ENCODE measurements around the gene PARP15. TPM values are rescaled to one million over a fixed set of nuclear protein-coding genes. Genes with fewer than 3 reads are reported as not detected.

The PARP15 gene
- total RNA-seq, 1 donor from 2014 or later = 9.7 TPM

DNA sequence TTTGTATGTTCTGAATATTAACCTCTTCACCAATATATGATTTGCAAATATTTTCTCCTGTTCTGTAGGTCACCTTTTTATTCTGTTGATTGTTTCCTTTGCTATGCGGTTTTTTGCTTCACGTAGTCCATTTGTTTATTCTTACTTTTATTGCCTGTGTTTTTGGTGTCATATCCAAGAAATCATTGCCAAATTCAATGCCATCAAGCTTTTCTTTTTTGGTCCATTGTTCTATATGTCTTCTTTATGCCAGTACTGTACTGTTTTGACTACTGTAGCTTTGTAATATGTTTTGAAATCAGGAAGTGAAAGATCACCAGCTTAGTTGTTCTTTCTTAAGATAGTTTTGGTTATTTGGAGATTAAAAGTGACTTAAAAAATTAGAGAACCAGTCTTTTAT is 4.2 kb downstream of the PARP15 start:
- TF ChIP-seq, protein P1, sequence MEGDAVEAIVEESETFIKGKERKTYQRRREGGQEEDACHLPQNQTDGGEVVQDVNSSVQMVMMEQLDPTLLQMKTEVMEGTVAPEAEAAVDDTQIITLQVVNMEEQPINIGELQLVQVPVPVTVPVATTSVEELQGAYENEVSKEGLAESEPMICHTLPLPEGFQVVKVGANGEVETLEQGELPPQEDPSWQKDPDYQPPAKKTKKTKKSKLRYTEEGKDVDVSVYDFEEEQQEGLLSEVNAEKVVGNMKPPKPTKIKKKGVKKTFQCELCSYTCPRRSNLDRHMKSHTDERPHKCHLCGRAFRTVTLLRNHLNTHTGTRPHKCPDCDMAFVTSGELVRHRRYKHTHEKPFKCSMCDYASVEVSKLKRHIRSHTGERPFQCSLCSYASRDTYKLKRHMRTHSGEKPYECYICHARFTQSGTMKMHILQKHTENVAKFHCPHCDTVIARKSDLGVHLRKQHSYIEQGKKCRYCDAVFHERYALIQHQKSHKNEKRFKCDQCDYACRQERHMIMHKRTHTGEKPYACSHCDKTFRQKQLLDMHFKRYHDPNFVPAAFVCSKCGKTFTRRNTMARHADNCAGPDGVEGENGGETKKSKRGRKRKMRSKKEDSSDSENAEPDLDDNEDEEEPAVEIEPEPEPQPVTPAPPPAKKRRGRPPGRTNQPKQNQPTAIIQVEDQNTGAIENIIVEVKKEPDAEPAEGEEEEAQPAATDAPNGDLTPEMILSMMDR (IDR thresholded peaks at IDR 0.05) = no peak
- Histone ChIP-seq H3K27ac (no peak overlapping the region), H3K4me3 (no peak overlapping the region), H3K4me1 (no peaks in the 10 kb centered on the region), H3K36me3 (no peaks in the 10 kb centered on the region), H3K27me3 (no peaks in the 10 kb centered on the region), H3K9me3 (peaks cover 10% of the 10 kb centered on the region)
- intact Hi-C loops (cut with DNase I) = no loop called here
- DNase-seq = no peak
- no peak for ATAC-seq

DNA sequence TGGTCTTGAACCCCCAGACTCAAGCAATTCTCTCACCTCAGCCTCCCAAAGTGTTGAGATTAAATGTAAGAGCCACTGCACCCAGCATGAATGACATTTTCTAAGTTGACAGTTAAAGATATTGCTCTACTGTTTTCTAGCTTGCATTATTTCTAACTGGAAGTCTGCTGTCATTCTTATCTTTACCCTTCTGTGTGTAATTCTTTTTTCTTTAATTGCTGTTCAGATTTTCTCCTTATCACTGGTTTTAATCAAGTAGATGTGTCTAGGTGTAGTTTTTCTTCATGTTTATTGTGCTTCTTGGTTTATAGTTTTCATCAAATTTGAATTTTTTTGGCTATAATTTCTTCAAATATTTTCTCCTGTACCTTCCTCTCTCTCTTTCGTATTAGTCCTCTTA is 4.9 kb downstream of the PARP15 start:
- H3K4me3 ChIP-seq = no peak overlapping the region
- H3K36me3 ChIP-seq = no peaks in the 10 kb centered on the region
- intact Hi-C loops (cut with DNase I) = no loop called here
- ATAC-seq = no peak
- H3K4me1 ChIP-seq = no peaks in the 10 kb centered on the region
- no peak for DNase-seq
- TF ChIP-seq, protein P1 (IDR thresholded peaks at IDR 0.05) = no peak
- H3K27ac ChIP-seq = no peak overlapping the region
- peaks cover 10% of the 10 kb centered on the region for H3K9me3 ChIP-seq
- no peaks in the 10 kb centered on the region for H3K27me3 ChIP-seq

DNA sequence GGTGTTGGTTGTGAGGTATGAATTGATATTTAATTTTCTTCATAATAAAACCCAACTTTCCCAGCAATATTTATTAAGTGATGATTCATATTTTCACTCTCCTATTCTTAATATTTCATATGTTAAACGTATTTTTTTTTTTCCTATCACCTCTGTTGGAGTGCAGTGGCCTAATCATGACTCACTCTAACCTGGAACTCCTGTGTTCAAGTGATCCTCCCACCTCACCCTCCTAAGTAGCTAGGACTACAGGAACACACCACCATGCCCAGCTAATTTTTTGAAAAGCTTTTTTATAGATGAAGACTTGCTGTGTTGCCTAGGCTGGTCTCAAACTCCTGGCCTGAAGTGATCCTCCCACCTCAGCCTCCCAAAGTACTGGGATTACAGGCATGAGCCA is 8.6 kb downstream of the PARP15 start:
- Histone ChIP-seq H3K9me3 (peaks cover 10% of the 10 kb centered on the region), H3K4me3 (no peak overlapping the region), H3K27me3 (no peaks in the 10 kb centered on the region), H3K36me3 (no peaks in the 10 kb centered on the region), H3K4me1 (no peaks in the 10 kb centered on the region), H3K27ac (no peak overlapping the region)
- DNase-seq (no peak), ATAC-seq (no peak)
- TF ChIP-seq, protein P1 (IDR thresholded peaks at IDR 0.05) = no peak
- intact Hi-C loops (cut with DNase I) = no loop called here

DNA sequence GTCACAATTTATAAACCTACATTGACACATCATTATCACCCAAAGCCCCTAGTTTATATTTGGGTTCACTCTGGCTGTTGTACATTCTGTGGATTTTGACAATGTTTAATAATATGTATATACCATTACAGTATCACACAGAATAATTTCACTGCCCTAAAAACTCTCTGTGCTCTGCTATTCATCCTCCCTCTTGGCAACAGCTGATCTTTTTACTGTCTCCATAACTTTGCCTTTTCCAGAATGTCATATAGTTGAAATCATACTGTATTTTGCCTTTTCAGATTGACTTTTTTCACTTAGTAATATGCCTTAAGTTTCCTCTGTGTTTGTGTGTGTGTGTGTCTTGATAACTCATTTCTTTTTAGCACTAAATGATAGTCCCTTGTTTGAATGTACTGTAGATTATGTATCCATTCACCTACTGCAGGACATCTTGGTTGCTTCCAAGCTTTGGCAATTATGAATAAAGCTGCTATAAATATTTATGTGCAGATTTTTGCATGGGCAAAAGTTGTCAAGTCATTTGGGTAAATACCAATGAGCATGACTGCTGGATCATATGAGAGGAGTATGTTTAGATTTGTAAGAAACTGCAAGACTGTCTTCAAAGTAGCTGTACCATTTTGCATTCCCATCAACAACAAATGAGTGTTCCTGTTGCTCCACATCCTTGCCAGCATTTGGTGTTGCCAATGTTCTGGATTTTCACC is 9.5 kb downstream of the PARP15 start:
- Histone ChIP-seq H3K9me3 (peaks cover 8% of the 10 kb centered on the region), H3K36me3 (no peaks in the 10 kb centered on the region), H3K4me1 (no peaks in the 10 kb centered on the region), H3K27me3 (no peaks in the 10 kb centered on the region), H3K27ac (no peak overlapping the region), H3K4me3 (no peak overlapping the region)
- DNase-seq (no peak), ATAC-seq (no peak)
- TF ChIP-seq, protein P1 (IDR thresholded peaks at IDR 0.05) = no peak
- intact Hi-C loops (cut with DNase I) = no loop called here

DNA sequence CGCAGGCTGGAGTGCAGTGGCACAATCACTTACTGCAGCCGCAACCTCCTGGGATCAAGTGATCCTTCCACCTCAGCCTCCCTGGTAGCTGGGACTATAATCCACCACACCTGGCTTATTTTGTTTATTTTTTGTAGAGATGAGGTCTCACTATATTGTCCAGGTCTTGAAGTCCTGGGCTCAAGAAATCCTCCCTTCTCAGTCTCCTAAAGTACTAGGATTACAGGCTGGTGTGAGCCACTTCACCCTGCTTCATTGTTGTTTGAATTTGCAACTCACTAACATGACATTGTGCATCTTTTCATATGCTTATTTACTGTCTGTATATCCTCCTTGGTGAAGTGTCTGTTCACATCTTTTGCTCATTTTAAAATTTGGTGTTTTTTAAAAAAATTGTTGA is 10.1 kb downstream of the PARP15 start:
- H3K9me3 ChIP-seq = peaks cover 1% of the 10 kb centered on the region
- ATAC-seq (no peak), DNase-seq (no peak)
- TF ChIP-seq, protein P1 (IDR thresholded peaks at IDR 0.05) = no peak
- no peak overlapping the region for H3K27ac ChIP-seq
- H3K4me1 ChIP-seq = no peaks in the 10 kb centered on the region
- H3K27me3 ChIP-seq = no peaks in the 10 kb centered on the region
- no peaks in the 10 kb centered on the region for H3K36me3 ChIP-seq
- intact Hi-C loops (cut with DNase I) = no loop called here
- H3K4me3 ChIP-seq = no peak overlapping the region

DNA sequence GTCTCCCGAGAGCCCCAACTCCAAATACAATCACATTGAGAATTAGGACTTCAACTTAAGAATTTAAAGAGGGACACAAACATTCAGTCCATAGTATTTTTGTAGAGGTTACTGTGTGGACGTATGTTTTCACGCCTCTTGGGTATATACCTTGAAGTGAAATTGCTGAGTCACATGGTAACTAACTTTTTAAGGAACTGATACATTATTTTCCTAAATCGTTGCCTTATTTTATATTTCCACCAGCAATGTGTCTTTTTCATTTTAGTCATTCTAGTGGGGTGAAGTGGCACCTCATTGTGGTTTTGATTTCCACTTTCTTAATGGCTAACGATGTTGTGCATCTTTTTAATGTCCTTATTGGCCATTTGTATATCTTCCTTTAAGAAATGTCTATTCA is 11.8 kb downstream of the PARP15 start:
- TF ChIP-seq, protein P1 (IDR thresholded peaks at IDR 0.05) = no peak
- intact Hi-C loops (cut with DNase I) = no loop called here
- no peaks in the 10 kb centered on the region for H3K36me3 ChIP-seq
- no peaks in the 10 kb centered on the region for H3K27me3 ChIP-seq
- H3K27ac ChIP-seq = no peak overlapping the region
- no peak overlapping the region for H3K4me3 ChIP-seq
- no peaks in the 10 kb centered on the region for H3K9me3 ChIP-seq
- no peaks in the 10 kb centered on the region for H3K4me1 ChIP-seq
- ATAC-seq (no peak), DNase-seq (no peak)
